Fibroblast of lung (primary cell): Measurements from ENCODE around the gene SLC25A53.

Experiments
- CTCF ChIP-seq, 2 donors: IDR thresholded peaks in 1 of 2; conservative IDR thresholded peaks in 1 of 2; 1 replicate in 1 of 2; 2 replicates in 1 of 2; pipeline ENCODE4 v1.5.1; 2011 to 2012; ENCODE audit warnings: low read length in 2 of 2, control low read depth in 1 of 2, inconsistent platforms in 1 of 2, low read depth in 1 of 2, mild to moderate bottlenecking in 1 of 2
- EZH2 ChIP-seq: IDR thresholded peaks from 2 replicates; pipeline ENCODE4 v1.5.1; 2012; ENCODE audit warnings: low read length, control low read depth, mild to moderate bottlenecking; ENCODE audit errors: missing control alignments

- no peak for TF ChIP-seq CTCF (conservative IDR thresholded peaks at IDR 0.05 in 1 of 2, IDR thresholded peaks at IDR 0.05 in 1 of 2; ENCODE audit: low read depth in 1 of 2, low read length in 2 of 2)
- TF ChIP-seq EZH2, result no peak
These were observed 48.7 kb upstream of the SLC25A53 start for GRCh38 chrX:104205548-104205947.
